ENCODE measurements around the gene NAXE. TPM values are rescaled to one million over a fixed set of nuclear protein-coding genes. Genes with fewer than 3 reads are reported as not detected.
"Not testable (repeated sequence)": the region's sequence is repeated elsewhere in the genome, so short reads cannot be mapped to it uniquely, and the experiment has no call there.

Gene NAXE
- total RNA-seq, 1 experiment from 2014 or later: 143 TPM

DNA sequence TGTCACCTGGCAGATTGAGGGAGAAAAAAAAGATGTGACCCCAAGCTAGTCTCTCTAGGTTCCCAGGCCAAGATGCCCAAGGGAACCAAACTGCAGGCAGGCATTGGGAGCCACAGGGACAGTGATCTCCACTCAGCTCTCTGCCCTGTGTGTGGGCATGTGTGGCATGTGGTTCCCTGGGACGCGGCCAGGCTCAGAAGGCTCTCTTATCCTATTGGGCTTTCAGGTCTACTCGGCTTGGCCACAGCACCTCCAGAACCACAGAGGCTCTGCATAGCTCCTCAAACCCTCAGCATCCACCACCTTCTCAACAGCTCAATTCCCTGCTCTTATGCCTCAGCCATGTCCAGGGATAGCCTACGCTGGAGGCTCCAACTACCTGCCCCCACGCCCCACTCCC, 41.2 kb upstream of the NAXE start:
- TF ChIP-seq, protein P1, sequence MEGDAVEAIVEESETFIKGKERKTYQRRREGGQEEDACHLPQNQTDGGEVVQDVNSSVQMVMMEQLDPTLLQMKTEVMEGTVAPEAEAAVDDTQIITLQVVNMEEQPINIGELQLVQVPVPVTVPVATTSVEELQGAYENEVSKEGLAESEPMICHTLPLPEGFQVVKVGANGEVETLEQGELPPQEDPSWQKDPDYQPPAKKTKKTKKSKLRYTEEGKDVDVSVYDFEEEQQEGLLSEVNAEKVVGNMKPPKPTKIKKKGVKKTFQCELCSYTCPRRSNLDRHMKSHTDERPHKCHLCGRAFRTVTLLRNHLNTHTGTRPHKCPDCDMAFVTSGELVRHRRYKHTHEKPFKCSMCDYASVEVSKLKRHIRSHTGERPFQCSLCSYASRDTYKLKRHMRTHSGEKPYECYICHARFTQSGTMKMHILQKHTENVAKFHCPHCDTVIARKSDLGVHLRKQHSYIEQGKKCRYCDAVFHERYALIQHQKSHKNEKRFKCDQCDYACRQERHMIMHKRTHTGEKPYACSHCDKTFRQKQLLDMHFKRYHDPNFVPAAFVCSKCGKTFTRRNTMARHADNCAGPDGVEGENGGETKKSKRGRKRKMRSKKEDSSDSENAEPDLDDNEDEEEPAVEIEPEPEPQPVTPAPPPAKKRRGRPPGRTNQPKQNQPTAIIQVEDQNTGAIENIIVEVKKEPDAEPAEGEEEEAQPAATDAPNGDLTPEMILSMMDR (IDR thresholded peaks at IDR 0.05; ENCODE audit: unreplicated experiment): no peak
- DNase-seq: no peak
- no peak overlapping the region for H3K27ac Mint-ChIP-seq (ENCODE audit: unreplicated experiment)
- no TSS peak for BruUV-seq (replicated peaks)
- CTCF ChIA-PET: interaction anchor here (0.5 kb wide), 1 partner anchor 92 kb away, joined by 3 read pairs; no protein-coding TSS in a partner anchor
- H3K36me3 Mint-ChIP-seq (ENCODE audit: insufficient read depth, unreplicated experiment): peaks cover 36% of the 10 kb centered on the region
- intact Hi-C loops (cut with micrococcal nuclease; ENCODE audit: unreplicated experiment): no loop called here
- H3K27me3 Mint-ChIP-seq (ENCODE audit: unreplicated experiment): no peaks in the 10 kb centered on the region
- peaks cover 21% of the 10 kb centered on the region for H3K4me1 Mint-ChIP-seq (ENCODE audit: low read depth, unreplicated experiment)
- H3K9me3 Mint-ChIP-seq (ENCODE audit: low read depth, unreplicated experiment): no peaks in the 10 kb centered on the region
- no peak overlapping the region for H3K4me3 Mint-ChIP-seq (ENCODE audit: low read depth, unreplicated experiment)

DNA sequence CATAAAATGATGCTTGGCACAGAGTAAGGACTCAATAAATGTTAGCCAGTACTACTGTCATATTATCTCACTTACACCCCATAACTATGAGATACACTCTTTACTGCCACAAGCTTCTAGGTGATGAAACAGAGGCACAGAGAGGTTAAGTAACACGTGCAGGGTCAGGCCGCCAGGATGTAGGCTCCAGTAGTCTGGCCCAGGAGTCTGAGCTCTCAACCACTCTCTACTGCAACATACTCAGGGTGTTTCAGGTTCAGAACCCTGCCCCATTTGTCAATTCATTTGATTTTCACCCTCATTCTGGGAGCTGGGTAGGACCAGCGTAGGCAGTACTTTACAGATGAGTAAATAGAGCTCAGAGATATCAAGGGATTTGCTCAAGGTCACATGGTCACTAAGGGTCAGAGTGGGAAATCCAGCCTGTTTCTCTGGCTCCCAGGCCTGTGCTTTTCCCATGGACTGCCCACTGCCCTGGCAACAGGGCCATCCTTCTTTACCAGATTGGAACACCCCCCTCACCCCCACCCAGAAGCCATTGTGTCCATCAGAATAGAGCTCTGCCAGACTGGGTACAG, 40.4 kb upstream of the NAXE start:
- CTCF ChIA-PET: no interaction called here
- TF ChIP-seq, protein P1 (IDR thresholded peaks at IDR 0.05; ENCODE audit: unreplicated experiment): no peak
- Mint-ChIP-seq H3K27ac (ENCODE audit: unreplicated experiment) (no peak overlapping the region), H3K4me3 (ENCODE audit: low read depth, unreplicated experiment) (no peak overlapping the region), H3K4me1 (ENCODE audit: low read depth, unreplicated experiment) (peaks cover 19% of the 10 kb centered on the region), H3K27me3 (ENCODE audit: unreplicated experiment) (no peaks in the 10 kb centered on the region), H3K9me3 (ENCODE audit: low read depth, unreplicated experiment) (no peaks in the 10 kb centered on the region), H3K36me3 (ENCODE audit: insufficient read depth, unreplicated experiment) (peaks cover 31% of the 10 kb centered on the region)
- BruUV-seq (replicated peaks): no TSS peak
- intact Hi-C loops (cut with micrococcal nuclease; ENCODE audit: unreplicated experiment): no loop called here
- no peak for DNase-seq

DNA sequence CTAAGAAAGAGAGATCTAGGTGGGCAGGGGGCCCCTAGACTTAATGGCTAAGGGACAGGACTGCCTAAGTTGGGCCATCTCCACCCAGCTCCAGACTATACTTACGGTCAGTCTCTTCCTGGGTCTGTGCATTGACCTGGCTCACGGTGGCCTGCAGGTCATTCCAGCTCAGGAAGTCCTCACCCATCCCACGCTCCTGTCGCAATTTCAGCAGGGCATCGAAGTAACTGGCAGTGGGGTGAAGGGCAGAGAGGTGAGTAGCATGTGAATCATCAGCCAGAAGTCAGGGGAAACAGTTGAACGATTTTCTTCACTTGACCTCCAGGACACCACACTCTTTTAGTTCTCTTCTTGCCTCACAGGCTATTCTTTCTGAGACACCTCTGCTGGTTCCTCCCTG, 39.7 kb upstream of the NAXE start:
- TF ChIP-seq, protein P1 (IDR thresholded peaks at IDR 0.05; ENCODE audit: unreplicated experiment): no peak
- intact Hi-C loops (cut with micrococcal nuclease; ENCODE audit: unreplicated experiment): no loop called here
- Mint-ChIP-seq H3K4me3 (ENCODE audit: low read depth, unreplicated experiment) (no peak overlapping the region), H3K36me3 (ENCODE audit: insufficient read depth, unreplicated experiment) (peaks cover 23% of the 10 kb centered on the region), H3K27ac (ENCODE audit: unreplicated experiment) (no peak overlapping the region), H3K9me3 (ENCODE audit: low read depth, unreplicated experiment) (no peaks in the 10 kb centered on the region), H3K27me3 (ENCODE audit: unreplicated experiment) (no peaks in the 10 kb centered on the region), H3K4me1 (ENCODE audit: low read depth, unreplicated experiment) (peaks cover 19% of the 10 kb centered on the region)
- DNase-seq: peak; percentile 16
- CTCF ChIA-PET: no interaction called here
- BruUV-seq (replicated peaks): no TSS peak

DNA sequence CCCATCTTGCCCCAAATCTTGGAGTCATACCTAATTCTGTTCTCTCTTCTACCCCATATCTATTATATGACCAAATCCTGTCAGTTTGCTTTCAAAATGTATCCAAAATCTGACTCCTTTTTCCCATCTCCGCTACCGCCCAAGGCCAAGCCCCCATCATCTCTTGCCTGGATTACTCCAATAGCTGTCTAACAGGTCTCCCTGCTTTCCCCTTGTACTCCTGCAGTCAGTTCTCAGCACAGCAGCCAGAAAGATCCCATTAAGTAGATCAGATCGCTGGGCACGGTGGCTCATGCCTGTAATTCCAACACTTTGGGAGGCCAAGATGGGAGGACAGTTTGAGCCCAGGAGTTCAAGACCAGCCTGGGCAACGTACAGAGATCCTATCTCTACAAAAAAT, 39.1 kb upstream of the NAXE start:
- Mint-ChIP-seq H3K9me3 (ENCODE audit: low read depth, unreplicated experiment) (no peaks in the 10 kb centered on the region), H3K4me3 (ENCODE audit: low read depth, unreplicated experiment) (no peak overlapping the region), H3K36me3 (ENCODE audit: insufficient read depth, unreplicated experiment) (peaks cover 20% of the 10 kb centered on the region), H3K27me3 (ENCODE audit: unreplicated experiment) (no peaks in the 10 kb centered on the region), H3K27ac (ENCODE audit: unreplicated experiment) (no peak overlapping the region), H3K4me1 (ENCODE audit: low read depth, unreplicated experiment) (peaks cover 19% of the 10 kb centered on the region)
- BruUV-seq (replicated peaks): no TSS peak
- intact Hi-C loops (cut with micrococcal nuclease; ENCODE audit: unreplicated experiment): no loop called here
- TF ChIP-seq, protein P1 (IDR thresholded peaks at IDR 0.05; ENCODE audit: unreplicated experiment): no peak
- no peak for DNase-seq
- CTCF ChIA-PET: no interaction called here

DNA sequence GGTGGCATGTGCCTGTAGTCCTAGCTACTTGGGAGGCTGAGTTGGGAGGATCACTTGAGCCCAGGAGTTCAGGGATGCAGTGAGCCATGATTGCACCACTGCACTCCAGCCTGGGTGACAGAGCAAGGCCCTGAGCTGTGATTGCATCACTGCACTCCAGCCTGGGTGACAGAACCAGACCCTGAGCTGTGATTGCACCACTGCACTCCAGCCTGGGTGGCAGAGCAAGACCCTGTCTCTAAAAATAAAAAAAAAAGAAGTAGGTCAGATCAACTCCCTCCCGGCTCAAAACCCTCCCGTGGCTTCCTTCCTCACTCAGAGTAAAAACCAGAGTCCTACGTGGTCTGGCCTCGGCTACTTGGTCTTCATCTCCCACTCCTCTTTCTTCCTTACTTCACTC, 38.6 kb upstream of the NAXE start:
- BruUV-seq (replicated peaks); intact Hi-C loops (cut with micrococcal nuclease; ENCODE audit: unreplicated experiment); H3K27me3 Mint-ChIP-seq (ENCODE audit: unreplicated experiment); DNase-seq; H3K4me3 Mint-ChIP-seq (ENCODE audit: low read depth, unreplicated experiment); H3K9me3 Mint-ChIP-seq (ENCODE audit: low read depth, unreplicated experiment); H3K27ac Mint-ChIP-seq (ENCODE audit: unreplicated experiment); CTCF ChIA-PET: not testable (repeated sequence)
- Mint-ChIP-seq H3K36me3 (ENCODE audit: insufficient read depth, unreplicated experiment) (peaks cover 20% of the 10 kb centered on the region), H3K4me1 (ENCODE audit: low read depth, unreplicated experiment) (peaks cover 19% of the 10 kb centered on the region)

All from Calu3 (cell line).